ENCODE data around the gene HIBADH. TPM values are rescaled to one million over a fixed set of nuclear protein-coding genes. Genes with fewer than 3 reads are reported as not detected.
"Not testable (repeated sequence)": the region's sequence is repeated elsewhere in the genome, so short reads cannot be mapped to it uniquely, and the experiment has no call there.

The HIBADH gene
- total RNA-seq, 2 experiments from 2014 or later, result 21.9 to 22.6 TPM

- POLR2A ChIA-PET, result no interaction called here
- CTCF ChIA-PET, result no interaction called here
- H3K27me3 Mint-ChIP-seq, result no peaks in the 10 kb centered on the region
- intact Hi-C loops (cut with micrococcal nuclease), result no loop called here
- no peaks in the 10 kb centered on the region for H3K9me3 Mint-ChIP-seq
- no peak overlapping the region for H3K4me3 Mint-ChIP-seq
- peaks cover 5% of the 10 kb centered on the region for H3K4me1 Mint-ChIP-seq (ENCODE audit: low read depth)
- H3K27ac Mint-ChIP-seq, result no peak overlapping the region
- no peak for DNase-seq
- H3K36me3 Mint-ChIP-seq, result peaks cover 23% of the 10 kb centered on the region
Measured at GRCh38 chr7:27647046-27647445, 15.6 kb downstream of the HIBADH start.

GRCh38 chr7:27642271-27642670, 20.4 kb downstream of the HIBADH start:
- H3K36me3 Mint-ChIP-seq, result peaks cover 22% of the 10 kb centered on the region
- no peak for DNase-seq
- H3K9me3 Mint-ChIP-seq, result peaks cover 5% of the 10 kb centered on the region
- H3K27me3 Mint-ChIP-seq, result no peaks in the 10 kb centered on the region
- H3K27ac Mint-ChIP-seq, result no peak overlapping the region
- POLR2A ChIA-PET, result no interaction called here
- CTCF ChIA-PET, result interaction anchor here (1.1 kb wide), 1 partner anchor 142 kb away, joined by 3 read pairs; no protein-coding TSS in a partner anchor
- intact Hi-C loops (cut with micrococcal nuclease), result no loop called here
- H3K4me3 Mint-ChIP-seq, result no peak overlapping the region
- peaks cover 5% of the 10 kb centered on the region for H3K4me1 Mint-ChIP-seq (ENCODE audit: low read depth)

- no peak overlapping the region for H3K4me3 Mint-ChIP-seq
- DNase-seq, result no peak
Measured at GRCh38 chr7:27641581-27642230, 21.0 kb downstream of the HIBADH start.

GRCh38 chr7:27640884-27641574, 21.7 kb downstream of the HIBADH start:
- POLR2A ChIA-PET, result interaction anchor here (0.6 kb wide), 1 partner anchor 8 kb away, joined by 3 read pairs; no protein-coding TSS in a partner anchor
- intact Hi-C loops (cut with micrococcal nuclease), result no loop called here
- Mint-ChIP-seq H3K27ac (no peak overlapping the region), H3K36me3 (peaks cover 21% of the 10 kb centered on the region), H3K4me1 (ENCODE audit: low read depth) (peaks cover 14% of the 10 kb centered on the region), H3K4me3 (no peak overlapping the region), H3K9me3 (peaks cover 5% of the 10 kb centered on the region), H3K27me3 (no peaks in the 10 kb centered on the region)
- CTCF ChIA-PET, result interaction anchor here (0.6 to 1.3 kb wide), 5 partner anchors 22 to 453 kb away, joined by 3 to 4 read pairs (median 3); partner anchors contain the start of gene HIBADH
- DNase-seq, result no peak

More at GRCh38 chr7:27641581-27642230, 21.0 kb downstream of the HIBADH start:
- Mint-ChIP-seq H3K9me3 (peaks cover 5% of the 10 kb centered on the region), H3K27ac (no peak overlapping the region), H3K4me1 (ENCODE audit: low read depth) (peaks cover 8% of the 10 kb centered on the region), H3K27me3 (no peaks in the 10 kb centered on the region), H3K36me3 (peaks cover 20% of the 10 kb centered on the region)
- POLR2A ChIA-PET, result interaction anchor here (0.6 kb wide), 1 partner anchor 9 kb away, joined by 3 read pairs; no protein-coding TSS in a partner anchor
- intact Hi-C loops (cut with micrococcal nuclease), result no loop called here
- CTCF ChIA-PET, result interaction anchor here (0.6 to 1.3 kb wide), 4 partner anchors 21 to 452 kb away, joined by 3 to 4 read pairs (median 3); partner anchors contain the start of gene HIBADH

GRCh38 chr7:27639851-27640250, 22.8 kb downstream of the HIBADH start:
- intact Hi-C loops (cut with micrococcal nuclease), result no loop called here
- H3K9me3 Mint-ChIP-seq, result peaks cover 5% of the 10 kb centered on the region

GRCh38 chr7:27639048-27639447, 23.6 kb downstream of the HIBADH start:
- CTCF ChIA-PET; H3K9me3 Mint-ChIP-seq; H3K4me3 Mint-ChIP-seq; POLR2A ChIA-PET; intact Hi-C loops (cut with micrococcal nuclease); H3K27ac Mint-ChIP-seq; DNase-seq; H3K27me3 Mint-ChIP-seq: not testable (repeated sequence)
- peaks cover 16% of the 10 kb centered on the region for H3K36me3 Mint-ChIP-seq
- peaks cover 20% of the 10 kb centered on the region for H3K4me1 Mint-ChIP-seq (ENCODE audit: low read depth)

More at GRCh38 chr7:27639851-27640250, 22.8 kb downstream of the HIBADH start:
- Mint-ChIP-seq H3K27me3 (no peaks in the 10 kb centered on the region), H3K27ac (no peak overlapping the region), H3K4me3 (no peak overlapping the region), H3K36me3 (peaks cover 18% of the 10 kb centered on the region), H3K4me1 (ENCODE audit: low read depth) (peaks cover 20% of the 10 kb centered on the region)
- DNase-seq, result no peak
- ChIA-PET POLR2A (no interaction called here), CTCF (no interaction called here)

GRCh38 chr7:27636326-27637006, 26.2 kb downstream of the HIBADH start:
- intact Hi-C loops (cut with micrococcal nuclease), result no loop called here
- peaks cover 19% of the 10 kb centered on the region for H3K36me3 Mint-ChIP-seq
- H3K27me3 Mint-ChIP-seq, result no peaks in the 10 kb centered on the region
- no peak overlapping the region for H3K27ac Mint-ChIP-seq
- no peak for DNase-seq
- POLR2A ChIA-PET, result no interaction called here
- H3K9me3 Mint-ChIP-seq, result peaks cover 5% of the 10 kb centered on the region
- H3K4me1 Mint-ChIP-seq (ENCODE audit: low read depth), result peaks cover 20% of the 10 kb centered on the region
- no peak overlapping the region for H3K4me3 Mint-ChIP-seq
- CTCF ChIA-PET, result no interaction called here

GRCh38 chr7:27635728-27636127, 27.0 kb downstream of the HIBADH start:
- H3K4me3 Mint-ChIP-seq, result no peak overlapping the region
- H3K36me3 Mint-ChIP-seq, result peaks cover 19% of the 10 kb centered on the region
- ChIA-PET POLR2A (no interaction called here), CTCF (no interaction called here)
- peaks cover 20% of the 10 kb centered on the region for H3K4me1 Mint-ChIP-seq (ENCODE audit: low read depth)
- intact Hi-C loops (cut with micrococcal nuclease), result no loop called here
- no peaks in the 10 kb centered on the region for H3K27me3 Mint-ChIP-seq
- H3K27ac Mint-ChIP-seq, result no peak overlapping the region
- no peak for DNase-seq
- peaks cover 5% of the 10 kb centered on the region for H3K9me3 Mint-ChIP-seq

- Mint-ChIP-seq H3K4me1 (ENCODE audit: low read depth) (peaks cover 20% of the 10 kb centered on the region), H3K9me3 (peaks cover 5% of the 10 kb centered on the region), H3K27ac (no peak overlapping the region), H3K27me3 (no peaks in the 10 kb centered on the region), H3K4me3 (no peak overlapping the region), H3K36me3 (peaks cover 18% of the 10 kb centered on the region)
- no peak for DNase-seq
- CTCF ChIA-PET, result interaction anchor here (1.0 kb wide), 1 partner anchor 8 kb away, joined by 3 read pairs; no protein-coding TSS in a partner anchor
- intact Hi-C loops (cut with micrococcal nuclease), result no loop called here
- POLR2A ChIA-PET, result no interaction called here
Measured at GRCh38 chr7:27634671-27635493, 27.8 kb downstream of the HIBADH start.

GRCh38 chr7:27633062-27633461, 29.6 kb downstream of the HIBADH start:
- no peak overlapping the region for H3K27ac Mint-ChIP-seq
- H3K9me3 Mint-ChIP-seq, result no peaks in the 10 kb centered on the region
- intact Hi-C loops (cut with micrococcal nuclease), result no loop called here
- H3K36me3 Mint-ChIP-seq, result peaks cover 9% of the 10 kb centered on the region
- H3K4me1 Mint-ChIP-seq (ENCODE audit: low read depth), result peaks cover 20% of the 10 kb centered on the region
- DNase-seq, result no peak
- POLR2A ChIA-PET, result interaction anchor here (0.6 kb wide), 1 partner anchor 8 kb away, joined by 3 read pairs; no protein-coding TSS in a partner anchor
- no peak overlapping the region for H3K4me3 Mint-ChIP-seq
- no peaks in the 10 kb centered on the region for H3K27me3 Mint-ChIP-seq
- CTCF ChIA-PET, result interaction anchor here (0.6 kb wide), 1 partner anchor 92 kb away, joined by 3 read pairs; no protein-coding TSS in a partner anchor

- no peaks in the 10 kb centered on the region for H3K9me3 Mint-ChIP-seq
- peaks cover 14% of the 10 kb centered on the region for H3K4me1 Mint-ChIP-seq (ENCODE audit: low read depth)
- CTCF ChIA-PET, result interaction anchor here (0.8 kb wide), 1 partner anchor 435 kb away, joined by 3 read pairs; no protein-coding TSS in a partner anchor
- H3K27me3 Mint-ChIP-seq, result no peaks in the 10 kb centered on the region
- no peak overlapping the region for H3K27ac Mint-ChIP-seq
- peaks cover 11% of the 10 kb centered on the region for H3K36me3 Mint-ChIP-seq
- H3K4me3 Mint-ChIP-seq, result no peak overlapping the region
- POLR2A ChIA-PET, result no interaction called here
- intact Hi-C loops (cut with micrococcal nuclease), result no loop called here
- no peak for DNase-seq
Measured at GRCh38 chr7:27631391-27631790, 31.3 kb downstream of the HIBADH start.
